ENCODE measurements around the gene APCDD1.

GRCh38 chr18:10450986-10451385 lies 3.4 kb upstream of the APCDD1 start:
- no peak for TF ChIP-seq CTCF (IDR thresholded peaks at IDR 0.05; ENCODE audit: poor library complexity)
- no peak for TF ChIP-seq EZH2phosphoT487 (IDR thresholded peaks at IDR 0.05; ENCODE audit: low read depth, severe bottlenecking, unreplicated experiment)
- no peak for TF ChIP-seq EZH2 (IDR thresholded peaks at IDR 0.05; ENCODE audit: borderline replicate concordance)

All from hepatocyte (in vitro differentiated cells).